Endothelial cell (in vitro differentiated cells): ENCODE data around the gene POLA1. TPM values are rescaled to one million over a fixed set of nuclear protein-coding genes. Genes with fewer than 3 reads are reported as not detected.

Experiments
- DNase-seq: peaks from one replicate; pipeline ENCODE4 v3.0.0; 2021; ENCODE audit warnings: low spot score
- H3K27ac Mint-ChIP-seq: one replicate; pipeline ENCODE4 v1.8.0; 2021; ENCODE audit warnings: mixed read lengths, inconsistent platforms; ENCODE audit not compliant: unreplicated experiment
- H3K27me3 Mint-ChIP-seq: one replicate; pipeline ENCODE4 v1.8.0; 2021; ENCODE audit warnings: mild to moderate bottlenecking, moderate library complexity, mixed read lengths, inconsistent platforms; ENCODE audit not compliant: unreplicated experiment
- H3K36me3 Mint-ChIP-seq: one replicate; pipeline ENCODE4 v1.8.0; 2021; ENCODE audit warnings: mild to moderate bottlenecking, low read depth, mixed read lengths, inconsistent platforms; ENCODE audit not compliant: unreplicated experiment
- H3K4me1 Mint-ChIP-seq: one replicate; pipeline ENCODE4 v1.8.0; 2021; ENCODE audit warnings: mild to moderate bottlenecking, mixed read lengths, inconsistent platforms; ENCODE audit not compliant: unreplicated experiment
- H3K4me3 Mint-ChIP-seq: one replicate; pipeline ENCODE4 v1.8.0; 2021; ENCODE audit warnings: mild to moderate bottlenecking, mixed read lengths, inconsistent platforms; ENCODE audit not compliant: unreplicated experiment
- H3K9me3 Mint-ChIP-seq: one replicate; pipeline ENCODE4 v1.8.0; 2021; ENCODE audit warnings: mixed read lengths, inconsistent platforms; ENCODE audit not compliant: unreplicated experiment
- total RNA-seq: library from RNA; stranded (reverse); fragmentation: NEBNext Ultra II Directional; extraction: Animal tissue kit (Norgen Biotek cat#: 25700); gene quantifications from one replicate; pipeline ENCODE4 v1.2.1, GENCODE V29; 2021; ENCODE audit not compliant: unreplicated experiment
- TF ChIP-seq, protein P1 (sequence below): fragments of 200-600 bp; sonication (generic); IDR thresholded peaks from one replicate; pipeline ENCODE4 v1.5.0; 2021; ENCODE audit warnings: antibody characterized with exemption; ENCODE audit not compliant: unreplicated experiment

The POLA1 gene
- total RNA-seq, 1 donor from 2014 or later: 12.9 TPM

DNA sequence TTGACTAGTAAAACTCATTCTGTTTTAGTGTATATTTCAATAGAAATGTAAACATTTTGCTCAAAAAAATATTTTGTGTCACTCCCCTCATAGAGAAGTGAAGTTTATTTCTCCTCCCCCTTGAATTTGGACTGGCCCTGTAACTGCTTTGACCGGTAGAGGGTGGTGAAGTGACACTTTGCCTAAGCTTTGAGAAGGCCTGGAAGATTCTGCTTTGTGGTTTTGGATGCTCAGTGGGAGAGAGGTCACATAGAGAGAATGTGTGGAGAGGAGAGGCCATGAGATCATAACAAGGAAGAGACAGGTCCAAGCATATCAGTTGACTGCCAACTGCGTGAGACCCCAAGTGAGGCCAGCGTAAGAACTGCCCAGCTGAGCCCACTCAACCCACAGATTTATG is 341.2 kb downstream of the POLA1 start:
- H3K27me3 Mint-ChIP-seq: no peaks in the 10 kb centered on the region
- DNase-seq: no peak
- TF ChIP-seq, protein P1, sequence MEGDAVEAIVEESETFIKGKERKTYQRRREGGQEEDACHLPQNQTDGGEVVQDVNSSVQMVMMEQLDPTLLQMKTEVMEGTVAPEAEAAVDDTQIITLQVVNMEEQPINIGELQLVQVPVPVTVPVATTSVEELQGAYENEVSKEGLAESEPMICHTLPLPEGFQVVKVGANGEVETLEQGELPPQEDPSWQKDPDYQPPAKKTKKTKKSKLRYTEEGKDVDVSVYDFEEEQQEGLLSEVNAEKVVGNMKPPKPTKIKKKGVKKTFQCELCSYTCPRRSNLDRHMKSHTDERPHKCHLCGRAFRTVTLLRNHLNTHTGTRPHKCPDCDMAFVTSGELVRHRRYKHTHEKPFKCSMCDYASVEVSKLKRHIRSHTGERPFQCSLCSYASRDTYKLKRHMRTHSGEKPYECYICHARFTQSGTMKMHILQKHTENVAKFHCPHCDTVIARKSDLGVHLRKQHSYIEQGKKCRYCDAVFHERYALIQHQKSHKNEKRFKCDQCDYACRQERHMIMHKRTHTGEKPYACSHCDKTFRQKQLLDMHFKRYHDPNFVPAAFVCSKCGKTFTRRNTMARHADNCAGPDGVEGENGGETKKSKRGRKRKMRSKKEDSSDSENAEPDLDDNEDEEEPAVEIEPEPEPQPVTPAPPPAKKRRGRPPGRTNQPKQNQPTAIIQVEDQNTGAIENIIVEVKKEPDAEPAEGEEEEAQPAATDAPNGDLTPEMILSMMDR: no peak
- H3K27ac Mint-ChIP-seq: no peak overlapping the region
- no peaks in the 10 kb centered on the region for H3K4me1 Mint-ChIP-seq
- no peaks in the 10 kb centered on the region for H3K9me3 Mint-ChIP-seq
- H3K4me3 Mint-ChIP-seq: no peak overlapping the region
- no peaks in the 10 kb centered on the region for H3K36me3 Mint-ChIP-seq

DNA sequence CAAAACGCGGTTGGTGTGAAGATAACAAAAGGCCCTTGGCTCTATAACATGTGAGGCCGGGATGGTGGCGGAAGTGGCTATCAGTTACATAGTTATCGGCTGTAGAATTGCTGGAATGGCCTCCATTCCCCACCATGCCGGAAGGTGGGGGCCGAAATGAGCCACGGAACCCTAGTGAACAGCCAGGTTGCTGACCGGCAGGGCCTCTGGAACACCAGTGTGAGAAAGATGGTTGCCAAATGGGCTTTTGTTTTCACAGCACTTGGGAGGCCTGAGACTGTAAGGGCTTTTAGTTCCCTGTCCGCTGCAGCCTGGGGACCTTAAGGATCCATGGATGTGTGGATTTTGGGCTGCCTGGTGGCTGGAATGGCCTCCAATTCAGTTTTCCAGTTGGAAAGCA is 345.3 kb downstream of the POLA1 start:
- DNase-seq: no peak
- Mint-ChIP-seq H3K9me3 (no peaks in the 10 kb centered on the region), H3K36me3 (no peaks in the 10 kb centered on the region), H3K27ac (no peak overlapping the region), H3K4me3 (no peak overlapping the region), H3K4me1 (no peaks in the 10 kb centered on the region), H3K27me3 (no peaks in the 10 kb centered on the region)
- TF ChIP-seq, protein P1: no peak

DNA sequence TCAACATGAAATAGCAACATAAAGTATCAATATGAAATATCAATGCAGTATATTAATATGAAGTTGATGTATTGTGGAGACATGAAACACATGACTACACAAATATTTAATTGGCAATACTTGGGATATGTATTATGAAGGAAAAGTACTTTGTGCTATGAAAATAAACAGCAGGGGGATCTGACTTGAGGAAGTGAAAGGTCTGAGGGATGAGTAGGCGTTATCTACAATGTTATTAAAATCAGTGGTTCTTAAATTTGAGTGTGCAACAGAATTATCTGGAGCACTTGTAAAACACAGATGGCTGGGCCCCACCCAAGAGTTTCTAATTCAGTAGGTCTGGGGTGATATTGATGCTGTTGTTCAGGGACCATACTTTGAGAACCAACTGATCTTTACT is 349.5 kb downstream of the POLA1 start:
- H3K4me3 Mint-ChIP-seq: no peak overlapping the region
- H3K36me3 Mint-ChIP-seq: no peaks in the 10 kb centered on the region
- H3K9me3 Mint-ChIP-seq: no peaks in the 10 kb centered on the region
- no peak for DNase-seq
- H3K27me3 Mint-ChIP-seq: no peaks in the 10 kb centered on the region
- H3K4me1 Mint-ChIP-seq: peaks cover 6% of the 10 kb centered on the region
- TF ChIP-seq, protein P1: no peak
- H3K27ac Mint-ChIP-seq: no peak overlapping the region

Other genes starting within 250 kb of the POLA1 start
- gene PDK3, start 228.6 kb upstream of the POLA1 start, total RNA-seq: 11.6 TPM
- gene PCYT1B, start 46.6 kb upstream of the POLA1 start, total RNA-seq: 26.1 TPM